Kidney (tissue), 22 donors: Measurements from ENCODE around the gene MAPT. TPM values are rescaled to one million over a fixed set of nuclear protein-coding genes. Genes with fewer than 3 reads are reported as not detected.

ENCODE experiments used
- DNase-seq, 5 donors: peaks; one replicate each; pipeline ENCODE4 v3.0.0-alpha.2; 2013 to 2020
- FAIRE-seq: peaks from 2 replicates; lab custom pipeline; 2012; peaks lifted over from hg19 to GRCh38; lab: Jason Lieb, UNC
- H3K27ac ChIP-seq, 2 donors: one replicate each; pipeline ENCODE4 v1.7.0; 2013; ENCODE audit warnings: low read depth in 2 of 2, low read length in 2 of 2, inconsistent platforms in 1 of 2
- H3K27me3 ChIP-seq: one replicate; pipeline ENCODE4 v1.7.1; 2013; ENCODE audit warnings: low read length, inconsistent platforms; ENCODE audit not compliant: control insufficient read depth, insufficient read depth
- H3K36me3 ChIP-seq, 3 donors: one replicate each; pipeline versions ENCODE4 v1.7.0 to v1.7.1; 2013; ENCODE audit warnings: low read length in 3 of 3, control low read depth in 1 of 3, inconsistent platforms in 1 of 3; ENCODE audit not compliant: insufficient read depth in 3 of 3, control insufficient read depth in 2 of 3
- H3K4me1 ChIP-seq, 3 donors: one replicate each; pipeline versions ENCODE4 v1.7.0 to v1.7.1; 2013; ENCODE audit warnings: low read length in 3 of 3, inconsistent platforms in 1 of 3, low read depth in 1 of 3; ENCODE audit not compliant: control insufficient read depth in 2 of 3, insufficient read depth in 2 of 3
- H3K4me3 ChIP-seq, 3 donors: one replicate each; pipeline versions ENCODE4 v1.7.0 to v1.8.1; 2013; ENCODE audit warnings: low read length in 3 of 3, control low read depth in 1 of 3, inconsistent platforms in 1 of 3
- H3K9ac ChIP-seq, 3 donors: one replicate each; pipeline versions ENCODE4 v1.7.0 to v1.7.1; 2013; ENCODE audit warnings: low read length in 3 of 3, control low read depth in 1 of 3, inconsistent platforms in 1 of 3
- H3K9me3 ChIP-seq, 3 donors: one replicate each; pipeline versions ENCODE4 v1.7.0 to v1.7.1; 2013; ENCODE audit warnings: low read length in 3 of 3, control low read depth in 1 of 3, inconsistent platforms in 1 of 3; ENCODE audit not compliant: control insufficient read depth in 2 of 3, insufficient read depth in 1 of 3
- CTCF ChIP-seq: IDR thresholded peaks from 3 replicates; pipeline ENCODE4 v1.5.1; 2012; ENCODE audit warnings: mild to moderate bottlenecking, moderate library complexity, borderline replicate concordance; ENCODE audit not compliant: insufficient read depth; ENCODE audit errors: extremely low read depth
- intact Hi-C: fragments of 100-400 bp; cut with DNase I; formaldehyde crosslinking; loops from one replicate; pipeline ENCODE4 v1.11.1; 2022
- long read RNA-seq, 10 donors: library from polyadenylated mRNA in 1 of 10; unstranded in 1 of 10; transcript quantifications; one replicate each; pipeline ENCODE4 v2.0.0 and lab custom pipeline, GENCODE V29; 2021 to 2026
- polyA plus RNA-seq: library from polyadenylated mRNA; stranded (reverse); fragments of 350-450 nt; fragmentation: Illumina TruSeq; extraction: RNeasy Lipid Tissue Mini Kit (QIAGEN cat#74804); gene quantifications from one replicate; pipeline ENCODE4 v1.2.3, GENCODE V29; 2014; ENCODE audit warnings: low read depth, low replicate concordance; ENCODE audit not compliant: insufficient read depth
- total RNA-seq: library from RNA; stranded (reverse); fragmentation: NEBNext Ultra II Directional; extraction: Animal tissue kit (Norgen Biotek cat#: 25700); gene quantifications from one replicate; pipeline ENCODE4 v1.2.1, GENCODE V29; 2021
- donor health status: control.
- donor health status: control.
- donor health status: control.
- donor health status: control.
- donor health status: control.
- donor health status: DM: yes; HTN: yes; CAD: no.
- donor health status: Normal renal cell carcinoma (clear cell type).

The MAPT gene
- total RNA-seq, result 2.9 TPM
- polyA plus RNA-seq, result 15.4 TPM
- long read RNA-seq, donor 1, result 0 reads
- long read RNA-seq, donor 2, result 0 reads
- long read RNA-seq, donor 3, partial matches to known transcripts, result 5 of 5 reads
- long read RNA-seq, donor 3, other reads (novel, unspliced or antisense), result 0 of 5 reads
- long read RNA-seq, donor 4, result 0 reads
- long read RNA-seq, donor 5, result 0 reads
- long read RNA-seq, donor 6, result 0 reads
- long read RNA-seq, donor 7, partial matches to known transcripts, result 0 of 6 reads
- long read RNA-seq, donor 7, other reads (novel, unspliced or antisense), result 6 of 6 reads
- long read RNA-seq, donor 8, result 0 reads
- long read RNA-seq, donor 9, result 0 reads
- long read RNA-seq, donor 10, result 0 reads

DNA sequence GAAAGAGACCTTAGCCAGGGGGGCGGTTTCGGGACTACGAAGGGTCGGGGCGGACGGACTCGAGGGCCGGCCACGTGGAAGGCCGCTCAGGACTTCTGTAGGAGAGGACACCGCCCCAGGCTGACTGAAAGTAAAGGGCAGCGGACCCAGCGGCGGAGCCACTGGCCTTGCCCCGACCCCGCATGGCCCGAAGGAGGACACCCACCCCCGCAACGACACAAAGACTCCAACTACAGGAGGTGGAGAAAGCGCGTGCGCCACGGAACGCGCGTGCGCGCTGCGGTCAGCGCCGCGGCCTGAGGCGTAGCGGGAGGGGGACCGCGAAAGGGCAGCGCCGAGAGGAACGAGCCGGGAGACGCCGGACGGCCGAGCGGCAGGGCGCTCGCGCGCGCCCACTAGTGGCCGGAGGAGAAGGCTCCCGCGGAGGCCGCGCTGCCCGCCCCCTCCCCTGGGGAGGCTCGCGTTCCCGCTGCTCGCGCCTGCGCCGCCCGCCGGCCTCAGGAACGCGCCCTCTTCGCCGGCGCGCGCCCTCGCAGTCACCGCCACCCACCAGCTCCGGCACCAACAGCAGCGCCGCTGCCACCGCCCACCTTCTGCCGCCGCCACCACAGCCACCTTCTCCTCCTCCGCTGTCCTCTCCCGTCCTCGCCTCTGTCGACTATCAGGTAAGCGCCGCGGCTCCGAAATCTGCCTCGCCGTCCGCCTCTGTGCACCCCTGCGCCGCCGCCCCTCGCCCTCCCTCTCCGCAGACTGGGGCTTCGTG lies at the start of gene MAPT:
Gene MAPT (plus strand): TSS at position 533 of the 763 bp plus-strand sequence. CDS start 67,784 bp downstream, outside the sequence.
- intact Hi-C loops, result no loop called here
- peak within 1 kb of the TSS; percentile 51 to 75 (median 56) for H3K4me3 ChIP-seq
- peak within 1 kb of the TSS in 1 of 2 donors; percentile 32 for H3K27ac ChIP-seq
- peak within 1 kb of the TSS in 2 of 3 donors; percentile 55 to 72 for H3K9ac ChIP-seq
- H3K4me1 ChIP-seq, result peaks cover 0 to 14% (median 0%) of the 10 kb centered on the region in 3 donors
- peaks cover 10% of the 10 kb centered on the region for H3K27me3 ChIP-seq
- H3K9me3 ChIP-seq, result no peaks in the 10 kb centered on the region
- no peaks in the 10 kb centered on the region for H3K36me3 ChIP-seq
- DNase-seq (peak; percentile 95 to 98 (median 97)), FAIRE-seq (no peak)
- TF ChIP-seq CTCF, result peak; percentile 83

DNA sequence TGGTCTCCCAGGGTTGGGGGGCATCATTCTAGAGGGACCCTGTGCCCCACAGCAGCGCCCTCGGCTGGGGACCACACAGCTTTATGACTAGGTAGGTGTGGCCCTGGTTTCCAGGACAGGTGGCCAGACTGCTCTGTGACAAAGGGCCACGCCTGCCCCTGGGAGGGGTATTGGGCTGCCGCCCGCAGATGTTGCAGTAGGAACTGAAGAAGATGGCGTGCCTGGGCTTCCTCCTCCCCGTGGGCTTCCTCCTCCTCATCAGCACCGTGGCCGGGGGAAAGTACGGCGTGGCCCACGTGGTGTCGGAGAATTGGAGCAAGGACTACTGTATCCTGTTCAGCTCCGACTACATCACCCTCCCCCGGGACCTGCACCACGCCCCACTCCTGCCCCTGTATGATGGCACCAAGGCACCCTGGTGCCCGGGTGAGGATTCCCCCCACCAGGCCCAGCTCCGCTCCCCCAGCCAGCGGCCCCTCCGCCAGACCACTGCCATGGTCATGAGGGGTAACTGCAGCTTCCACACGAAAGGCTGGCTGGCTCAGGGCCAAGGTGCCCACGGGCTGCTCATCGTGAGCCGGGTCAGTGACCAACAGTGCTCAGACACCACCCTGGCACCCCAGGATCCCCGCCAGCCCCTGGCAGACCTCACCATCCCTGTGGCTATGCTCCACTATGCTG lies 49.5 kb upstream of the MAPT start, which contains the start of gene SPPL2C:
Gene SPPL2C (plus strand): TSS at position 187 of the 681 bp plus-strand sequence. CDS start 26 bp downstream, at position 213.
- Histone ChIP-seq H3K9me3 (no peaks in the 10 kb centered on the region), H3K27me3 (no peaks in the 10 kb centered on the region), H3K4me1 (no peaks in the 10 kb centered on the region), H3K4me3 (no peak within 1 kb of the TSS), H3K9ac (no peak within 1 kb of the TSS), H3K36me3 (no peaks in the 10 kb centered on the region), H3K27ac (no peak within 1 kb of the TSS)
- peak in 1 of 5 donors; percentile 57 for DNase-seq
- FAIRE-seq, result no peak
- intact Hi-C loops, result no loop called here
- no peak for TF ChIP-seq CTCF

DNA sequence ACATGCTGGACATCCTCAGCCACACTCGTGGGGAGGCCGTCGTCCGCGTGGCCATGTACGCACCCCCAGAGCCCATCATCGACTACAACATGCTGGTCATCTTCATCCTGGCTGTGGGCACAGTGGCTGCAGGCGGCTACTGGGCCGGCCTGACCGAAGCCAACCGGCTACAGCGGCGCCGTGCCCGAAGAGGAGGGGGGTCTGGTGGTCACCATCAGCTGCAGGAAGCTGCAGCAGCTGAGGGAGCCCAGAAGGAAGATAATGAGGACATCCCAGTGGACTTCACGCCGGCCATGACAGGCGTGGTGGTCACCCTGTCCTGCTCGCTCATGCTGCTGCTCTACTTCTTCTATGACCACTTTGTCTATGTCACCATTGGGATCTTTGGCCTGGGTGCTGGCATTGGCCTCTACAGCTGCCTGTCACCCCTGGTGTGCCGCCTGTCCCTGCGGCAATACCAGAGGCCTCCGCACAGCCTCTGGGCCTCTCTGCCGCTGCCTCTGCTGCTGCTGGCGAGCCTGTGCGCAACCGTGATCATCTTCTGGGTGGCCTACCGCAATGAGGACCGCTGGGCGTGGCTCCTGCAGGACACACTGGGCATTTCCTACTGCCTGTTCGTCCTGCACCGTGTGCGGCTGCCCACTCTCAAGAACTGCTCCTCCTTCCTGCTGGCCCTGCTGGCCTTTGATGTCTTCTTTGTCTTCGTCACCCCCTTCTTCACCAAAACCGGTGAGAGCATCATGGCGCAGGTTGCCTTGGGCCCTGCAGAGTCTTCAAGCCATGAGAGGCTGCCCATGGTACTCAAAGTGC lies 48.8 kb upstream of the MAPT start:
- peak in 1 of 5 donors; percentile 19 for DNase-seq
- H3K9me3 ChIP-seq, result no peaks in the 10 kb centered on the region
- H3K36me3 ChIP-seq, result no peaks in the 10 kb centered on the region
- TF ChIP-seq CTCF, result no peak
- H3K4me3 ChIP-seq, result no peak overlapping the region
- intact Hi-C loops, result no loop called here
- H3K9ac ChIP-seq, result no peak overlapping the region
- no peak for FAIRE-seq
- H3K27ac ChIP-seq, result no peak overlapping the region
- H3K27me3 ChIP-seq, result no peaks in the 10 kb centered on the region
- no peaks in the 10 kb centered on the region for H3K4me1 ChIP-seq
